MM.1S (cell line): ENCODE data around the gene COQ3.

Source experiments
- DNase-seq: peaks from one replicate; pipeline ENCODE4 v3.0.0-alpha.2; 2015
- H2AFZ ChIP-seq: fragments of 300-600 bp; sonication (generic); 2 replicates; pipeline ENCODE4 v1.6.0; 2016; ENCODE audit warnings: antibody characterized with exemption, low read length
- H3F3A ChIP-seq: fragments of 300-600 bp; sonication (generic); 2 replicates; pipeline ENCODE4 v1.6.1; 2016; ENCODE audit warnings: mild to moderate bottlenecking, antibody characterized with exemption, low read length, moderate library complexity, mixed read lengths; ENCODE audit not compliant: insufficient read depth
- H3K27ac ChIP-seq: fragments of 300-600 bp; sonication (generic); 2 replicates; pipeline ENCODE4 v1.5.1; 2016; ENCODE audit warnings: mild to moderate bottlenecking, low read length
- H3K27me3 ChIP-seq: fragments of 300-600 bp; sonication (generic); replicated peaks from 2 replicates; pipeline ENCODE4 v1.6.0; 2016; ENCODE audit warnings: low read length; ENCODE audit not compliant: insufficient read depth
- H3K36me3 ChIP-seq: fragments of 300-600 bp; sonication (generic); replicated peaks from 2 replicates; pipeline ENCODE4 v1.6.1; 2016; ENCODE audit warnings: mild to moderate bottlenecking, low read length, mixed read lengths; ENCODE audit not compliant: insufficient read depth
- H3K4me1 ChIP-seq: fragments of 300-600 bp; sonication (generic); 2 replicates; pipeline ENCODE4 v1.6.1; 2016; ENCODE audit warnings: low read length, mixed read lengths
- H3K4me2 ChIP-seq: fragments of 300-600 bp; sonication (generic); 2 replicates; pipeline ENCODE4 v1.6.0; 2016; ENCODE audit warnings: low read depth, low read length
- H3K4me3 ChIP-seq: fragments of 300-600 bp; sonication (generic); 2 replicates; pipeline ENCODE4 v1.5.1; 2016; ENCODE audit warnings: low read length, mixed read lengths
- H3K79me2 ChIP-seq: fragments of 300-600 bp; sonication (generic); 2 replicates; pipeline ENCODE4 v1.6.1; 2016; ENCODE audit warnings: mixed run types, low read length, mixed read lengths
- H3K9ac ChIP-seq: fragments of 300-600 bp; sonication (generic); 2 replicates; pipeline ENCODE4 v1.6.1; 2016; ENCODE audit warnings: low read length, mixed read lengths
- H3K9me2 ChIP-seq: fragments of 300-600 bp; sonication (generic); replicated peaks from 2 replicates; pipeline ENCODE4 v1.6.1; 2016; ENCODE audit warnings: mild to moderate bottlenecking, low read length, mixed read lengths; ENCODE audit not compliant: insufficient read depth
- H3K9me3 ChIP-seq: fragments of 300-600 bp; sonication (generic); replicated peaks from 2 replicates; pipeline ENCODE4 v1.6.1; 2016; ENCODE audit warnings: mild to moderate bottlenecking, low read length, mixed read lengths; ENCODE audit not compliant: insufficient read depth
- H4K20me1 ChIP-seq: fragments of 300-600 bp; sonication (generic); 2 replicates; pipeline ENCODE4 v1.6.1; 2016; ENCODE audit warnings: mild to moderate bottlenecking, low read length, moderate library complexity, mixed read lengths; ENCODE audit not compliant: insufficient read depth
- CTCF ChIP-seq: fragments of 300-600 bp; sonication (generic); IDR thresholded peaks from 2 replicates; pipeline ENCODE4 v1.5.1; 2016; ENCODE audit warnings: antibody characterized with exemption, low read length, mixed read lengths
- EZH2 ChIP-seq: fragments of 300-600 bp; sonication (generic); optimal IDR thresholded peaks from 2 replicates; pipeline ENCODE3; 2017; ENCODE audit warnings: low read depth, mild to moderate bottlenecking, antibody characterized with exemption, low read length, mixed read lengths
- EZH2phosphoT487 ChIP-seq: fragments of 300-600 bp; sonication (generic); IDR thresholded peaks from 2 replicates; pipeline ENCODE4 v1.6.1; 2018; ENCODE audit warnings: antibody characterized with exemption, low read length

COQ3 gene

DNA sequence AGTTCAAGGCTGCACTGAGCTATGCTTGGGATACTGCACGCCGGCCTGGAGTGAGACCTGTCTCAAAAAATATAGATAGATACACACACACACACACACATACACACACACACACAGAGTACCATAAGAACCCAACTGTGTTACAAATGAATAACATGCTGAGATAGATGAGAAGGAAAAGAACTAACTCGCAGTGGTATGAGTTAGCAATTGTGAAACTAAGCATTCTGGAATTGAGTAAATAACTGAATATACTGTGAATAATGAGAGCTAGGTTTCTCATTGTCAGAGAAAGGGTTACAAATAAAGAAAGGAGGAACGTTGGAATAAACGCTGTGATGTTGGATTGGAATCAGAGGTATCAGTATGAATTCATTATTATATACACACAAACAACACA lies 30.0 kb downstream of the COQ3 start:
- Histone ChIP-seq H3K9me2 (no peaks in the 10 kb centered on the region), H3K4me2 (no peak overlapping the region), H3F3A (no peaks in the 10 kb centered on the region), H3K4me1 (no peaks in the 10 kb centered on the region), H3K27ac (no peak overlapping the region), H3K4me3 (no peak overlapping the region), H4K20me1 (no peaks in the 10 kb centered on the region), H2AFZ (no peak overlapping the region), H3K36me3 (no peaks in the 10 kb centered on the region), H3K79me2 (no peaks in the 10 kb centered on the region), H3K9ac (no peak overlapping the region), H3K27me3 (no peaks in the 10 kb centered on the region), H3K9me3 (no peaks in the 10 kb centered on the region)
- TF ChIP-seq EZH2: no peak
- no peak for TF ChIP-seq EZH2phosphoT487
- no peak for TF ChIP-seq CTCF
- DNase-seq: no peak

DNA sequence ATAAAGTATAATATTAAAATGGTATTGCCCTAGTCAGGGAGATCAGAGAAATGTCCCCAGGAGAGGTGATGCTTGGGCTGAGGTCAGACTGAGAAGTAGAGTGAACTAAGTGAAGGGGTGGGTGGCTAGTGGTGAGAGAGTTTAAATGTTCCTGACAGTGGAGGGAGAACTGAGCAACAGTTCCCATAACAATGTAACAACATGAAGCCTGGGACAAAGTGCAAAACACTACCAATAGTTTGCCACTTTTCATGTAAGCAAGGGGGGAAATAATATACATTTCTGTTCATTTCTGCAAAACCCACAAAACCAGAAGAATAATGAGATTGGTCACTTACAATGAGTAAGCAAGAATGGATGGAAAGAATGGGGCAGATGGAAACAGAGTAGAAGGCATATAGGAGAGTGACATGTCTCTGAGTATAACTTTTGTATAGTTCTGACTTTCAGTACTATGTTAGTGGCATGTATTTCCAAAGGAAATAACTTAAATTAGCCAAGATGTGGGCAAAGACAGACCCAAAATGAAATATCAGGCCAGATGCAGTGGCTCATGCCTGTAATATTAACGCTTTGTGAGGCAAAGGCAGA lies 31.2 kb downstream of the COQ3 start:
- no peaks in the 10 kb centered on the region for H3K27me3 ChIP-seq
- H4K20me1 ChIP-seq: no peaks in the 10 kb centered on the region
- no peaks in the 10 kb centered on the region for H3K36me3 ChIP-seq
- H2AFZ ChIP-seq: no peak overlapping the region
- no peak overlapping the region for H3K9ac ChIP-seq
- H3K4me2 ChIP-seq: no peak overlapping the region
- no peaks in the 10 kb centered on the region for H3K9me2 ChIP-seq
- TF ChIP-seq EZH2: no peak
- no peak for TF ChIP-seq EZH2phosphoT487
- no peak for TF ChIP-seq CTCF
- DNase-seq: no peak
- no peaks in the 10 kb centered on the region for H3F3A ChIP-seq
- no peak overlapping the region for H3K27ac ChIP-seq
- no peaks in the 10 kb centered on the region for H3K9me3 ChIP-seq
- H3K4me3 ChIP-seq: no peak overlapping the region
- H3K79me2 ChIP-seq: no peaks in the 10 kb centered on the region
- H3K4me1 ChIP-seq: no peaks in the 10 kb centered on the region

GRCh38 chr6:99359800-99360199 lies 34.2 kb downstream of the COQ3 start:
- H3K27me3 ChIP-seq: no peaks in the 10 kb centered on the region
- no peaks in the 10 kb centered on the region for H4K20me1 ChIP-seq
- H2AFZ ChIP-seq: no peak overlapping the region
- no peaks in the 10 kb centered on the region for H3K36me3 ChIP-seq
- H3F3A ChIP-seq: no peaks in the 10 kb centered on the region
- no peaks in the 10 kb centered on the region for H3K9me3 ChIP-seq
- H3K9me2 ChIP-seq: no peaks in the 10 kb centered on the region
- no peak overlapping the region for H3K27ac ChIP-seq
- no peaks in the 10 kb centered on the region for H3K4me1 ChIP-seq
- TF ChIP-seq EZH2: no peak
- TF ChIP-seq CTCF: no peak
- TF ChIP-seq EZH2phosphoT487: no peak
- no peak overlapping the region for H3K4me2 ChIP-seq
- no peak overlapping the region for H3K9ac ChIP-seq
- DNase-seq: no peak
- H3K4me3 ChIP-seq: no peak overlapping the region
- no peaks in the 10 kb centered on the region for H3K79me2 ChIP-seq
